HG02885 (cell line): ENCODE data around the gene MEGF8.

Experiments used
- ATAC-seq: cut with Tn5 transposase; IDR thresholded peaks from one replicate; pipeline ENCODE4 v1.9.1; 2021; ENCODE audit warnings: mild to moderate bottlenecking; ENCODE audit not compliant: unreplicated experiment, poor library complexity

Gene MEGF8, protein sequence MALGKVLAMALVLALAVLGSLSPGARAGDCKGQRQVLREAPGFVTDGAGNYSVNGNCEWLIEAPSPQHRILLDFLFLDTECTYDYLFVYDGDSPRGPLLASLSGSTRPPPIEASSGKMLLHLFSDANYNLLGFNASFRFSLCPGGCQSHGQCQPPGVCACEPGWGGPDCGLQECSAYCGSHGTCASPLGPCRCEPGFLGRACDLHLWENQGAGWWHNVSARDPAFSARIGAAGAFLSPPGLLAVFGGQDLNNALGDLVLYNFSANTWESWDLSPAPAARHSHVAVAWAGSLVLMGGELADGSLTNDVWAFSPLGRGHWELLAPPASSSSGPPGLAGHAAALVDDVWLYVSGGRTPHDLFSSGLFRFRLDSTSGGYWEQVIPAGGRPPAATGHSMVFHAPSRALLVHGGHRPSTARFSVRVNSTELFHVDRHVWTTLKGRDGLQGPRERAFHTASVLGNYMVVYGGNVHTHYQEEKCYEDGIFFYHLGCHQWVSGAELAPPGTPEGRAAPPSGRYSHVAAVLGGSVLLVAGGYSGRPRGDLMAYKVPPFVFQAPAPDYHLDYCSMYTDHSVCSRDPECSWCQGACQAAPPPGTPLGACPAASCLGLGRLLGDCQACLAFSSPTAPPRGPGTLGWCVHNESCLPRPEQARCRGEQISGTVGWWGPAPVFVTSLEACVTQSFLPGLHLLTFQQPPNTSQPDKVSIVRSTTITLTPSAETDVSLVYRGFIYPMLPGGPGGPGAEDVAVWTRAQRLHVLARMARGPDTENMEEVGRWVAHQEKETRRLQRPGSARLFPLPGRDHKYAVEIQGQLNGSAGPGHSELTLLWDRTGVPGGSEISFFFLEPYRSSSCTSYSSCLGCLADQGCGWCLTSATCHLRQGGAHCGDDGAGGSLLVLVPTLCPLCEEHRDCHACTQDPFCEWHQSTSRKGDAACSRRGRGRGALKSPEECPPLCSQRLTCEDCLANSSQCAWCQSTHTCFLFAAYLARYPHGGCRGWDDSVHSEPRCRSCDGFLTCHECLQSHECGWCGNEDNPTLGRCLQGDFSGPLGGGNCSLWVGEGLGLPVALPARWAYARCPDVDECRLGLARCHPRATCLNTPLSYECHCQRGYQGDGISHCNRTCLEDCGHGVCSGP (N-terminal part only)

DNA sequence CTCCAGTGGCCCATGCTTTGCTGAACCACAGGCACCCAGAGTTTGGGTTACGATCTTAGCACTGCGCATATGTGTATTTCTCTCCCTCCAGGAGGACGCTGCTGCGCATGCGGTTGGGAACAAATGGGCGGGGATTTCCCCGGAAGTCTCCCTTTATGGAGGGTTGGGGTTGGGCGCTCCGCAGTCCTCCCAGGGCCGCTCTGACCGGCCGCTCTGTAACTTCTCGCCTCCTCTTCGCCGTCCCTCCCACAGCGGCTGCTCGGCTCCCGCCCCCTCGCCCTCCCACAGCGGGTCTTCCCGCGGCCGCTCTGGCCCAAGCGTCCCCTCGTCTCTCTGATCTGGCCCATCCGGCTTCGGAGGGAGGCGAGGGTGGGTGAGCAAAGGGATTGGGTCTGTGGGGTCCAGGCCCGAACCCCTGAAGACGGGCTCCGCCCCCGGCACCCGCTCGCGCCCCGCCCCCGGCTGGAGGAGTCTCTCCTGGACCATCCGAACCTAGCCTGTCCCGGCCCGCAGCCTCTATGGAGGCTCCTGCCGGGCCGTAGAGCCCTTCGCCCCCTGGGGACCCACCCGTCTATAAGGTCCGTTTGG lies at the start of gene MEGF8:
Gene MEGF8 (plus strand): TSS at position 328 of the 588 bp plus-strand sequence. CDS start 609 bp downstream, outside the sequence.
- peak; percentile 90 for ATAC-seq

DNA sequence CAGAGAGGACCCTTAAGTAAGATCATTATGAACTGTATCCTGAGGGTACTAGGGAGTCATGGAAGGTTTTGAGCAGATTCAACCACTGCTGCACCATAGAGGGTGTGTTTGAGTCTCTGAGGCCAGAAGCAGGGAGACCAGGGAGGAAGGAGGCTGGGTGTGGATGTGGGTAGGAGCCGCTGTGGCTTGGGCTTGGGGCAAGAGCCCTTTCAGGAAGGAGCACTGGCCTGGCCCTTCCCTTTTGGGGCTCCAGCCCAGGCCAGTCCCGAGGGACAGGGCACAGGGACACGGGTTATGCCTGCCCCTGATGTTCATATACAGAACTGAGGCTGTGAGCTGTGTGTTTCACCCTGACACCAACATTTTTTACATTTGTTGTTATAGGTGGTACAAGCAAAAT lies 49.2 kb upstream of the MEGF8 start:
- no peak for ATAC-seq

DNA sequence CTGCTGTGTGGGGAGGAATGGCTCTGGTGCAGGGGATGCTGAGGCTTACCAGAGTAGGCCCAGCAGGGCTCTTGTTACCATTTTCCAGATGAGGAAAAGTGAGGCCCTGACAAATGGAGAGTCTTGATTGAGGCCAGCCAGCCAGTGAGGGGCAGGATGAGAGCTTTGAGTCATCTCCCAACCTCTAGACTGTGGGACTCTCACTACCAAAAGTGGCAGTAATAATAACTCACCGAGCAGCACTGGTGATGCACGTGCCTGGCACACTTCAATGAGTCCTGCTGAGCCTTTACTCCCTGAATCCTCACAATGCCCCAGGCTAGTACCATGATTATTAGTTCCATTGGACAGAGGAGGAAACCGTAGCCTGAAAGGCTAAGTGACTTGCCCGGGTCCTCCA lies 48.6 kb upstream of the MEGF8 start:
- ATAC-seq: no peak

DNA sequence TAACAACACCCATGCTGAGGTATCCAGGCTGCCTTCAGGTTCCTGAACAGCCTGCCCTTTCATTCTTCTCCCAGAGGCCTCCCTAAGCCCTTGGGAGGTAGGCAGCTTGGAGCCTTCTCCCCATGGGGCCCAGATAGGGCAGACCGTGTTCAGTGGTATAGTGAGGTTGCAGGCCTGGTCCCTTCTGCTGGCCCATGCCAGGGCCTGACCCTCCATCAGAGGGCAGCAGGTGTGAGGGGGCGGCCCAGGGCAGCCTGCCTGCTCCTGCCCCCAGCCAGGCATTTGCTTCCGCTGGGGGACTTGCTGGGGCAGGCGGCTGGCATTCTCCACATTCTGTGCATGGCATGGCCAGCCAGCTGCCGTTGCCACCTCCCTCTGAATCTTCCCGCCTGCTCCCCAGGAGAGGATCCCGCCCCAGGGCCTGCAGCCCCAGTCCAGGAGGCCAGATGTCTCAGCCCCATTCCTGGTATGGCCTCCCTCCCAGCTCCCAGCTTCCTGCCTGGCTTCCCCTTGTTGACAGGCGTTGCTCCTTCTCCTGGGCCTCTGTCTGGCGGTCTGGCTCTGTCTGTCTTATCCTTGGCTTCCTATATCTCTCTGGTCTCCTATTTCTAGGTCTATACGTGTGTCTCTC lies 47.5 kb upstream of the MEGF8 start:
- ATAC-seq: no peak

DNA sequence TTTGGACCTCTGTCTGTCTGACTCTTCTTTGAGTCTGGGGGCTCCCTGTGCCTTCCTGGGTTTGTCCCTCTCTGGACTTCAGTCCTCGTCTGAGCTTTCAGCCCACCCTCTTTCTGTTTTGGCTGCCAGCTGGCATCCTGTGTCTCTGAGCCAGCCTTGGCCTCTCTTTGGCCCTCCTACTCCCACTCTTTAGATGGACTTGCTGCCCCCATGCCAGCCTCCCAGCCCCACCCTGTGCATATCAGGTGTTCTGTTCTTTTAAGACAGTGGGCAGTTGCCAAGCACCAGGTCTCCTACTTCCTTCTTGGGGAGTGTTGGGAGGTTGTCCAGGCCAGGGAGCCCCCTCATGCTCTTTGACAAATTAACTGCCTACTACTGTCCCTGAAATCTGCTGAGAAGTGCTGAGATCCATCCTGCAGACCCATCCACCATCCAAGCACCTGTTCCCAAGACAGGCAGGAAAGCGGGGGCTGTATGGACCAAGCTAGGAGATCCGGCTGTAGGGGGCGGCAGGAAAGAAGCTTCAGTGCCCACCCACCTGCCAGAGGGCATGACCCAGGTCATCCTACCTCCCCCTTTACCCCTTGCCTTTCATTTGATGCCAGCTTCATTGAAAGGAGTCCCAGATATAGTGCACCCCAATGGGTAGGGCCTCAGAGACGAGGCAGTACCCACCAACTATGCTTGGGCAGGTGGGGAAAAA lies 46.8 kb upstream of the MEGF8 start:
- ATAC-seq: no peak

DNA sequence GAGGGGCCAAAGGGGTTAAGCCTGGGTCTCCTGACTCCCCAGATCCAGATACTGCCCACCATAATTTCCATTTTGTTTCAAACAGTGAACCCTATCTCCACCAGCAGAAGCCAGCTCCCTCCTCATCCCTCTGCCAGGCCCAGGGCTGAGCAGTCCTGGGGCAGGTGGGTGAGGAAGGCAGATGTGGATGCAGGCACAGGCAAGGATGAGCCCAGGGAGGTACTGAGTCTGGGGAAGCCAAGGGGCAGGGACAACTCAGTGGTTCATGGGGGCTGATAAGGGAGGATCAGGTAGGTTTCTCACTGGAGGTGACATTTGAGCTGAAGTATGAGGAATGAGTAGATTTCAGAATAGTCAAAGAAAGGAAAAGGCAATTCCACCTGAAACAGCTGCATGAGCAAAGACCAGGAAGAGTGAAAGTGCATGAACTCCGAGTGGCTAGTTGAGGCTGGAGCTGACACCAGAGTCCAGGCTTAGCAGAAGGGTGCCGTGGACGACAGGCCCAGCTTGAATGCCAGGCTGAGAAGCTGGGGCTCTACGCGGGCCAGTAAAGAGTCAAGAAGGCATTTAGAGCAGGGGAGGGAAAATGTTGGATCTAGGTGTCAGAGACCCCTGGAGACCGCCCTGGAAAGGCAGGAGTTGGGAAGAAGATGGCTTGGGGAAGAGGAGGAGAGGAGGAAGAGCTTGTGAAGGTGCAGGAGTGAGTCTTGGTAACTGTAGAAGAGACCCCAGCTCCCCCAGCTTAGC lies 46.1 kb upstream of the MEGF8 start:
- ATAC-seq: no peak

DNA sequence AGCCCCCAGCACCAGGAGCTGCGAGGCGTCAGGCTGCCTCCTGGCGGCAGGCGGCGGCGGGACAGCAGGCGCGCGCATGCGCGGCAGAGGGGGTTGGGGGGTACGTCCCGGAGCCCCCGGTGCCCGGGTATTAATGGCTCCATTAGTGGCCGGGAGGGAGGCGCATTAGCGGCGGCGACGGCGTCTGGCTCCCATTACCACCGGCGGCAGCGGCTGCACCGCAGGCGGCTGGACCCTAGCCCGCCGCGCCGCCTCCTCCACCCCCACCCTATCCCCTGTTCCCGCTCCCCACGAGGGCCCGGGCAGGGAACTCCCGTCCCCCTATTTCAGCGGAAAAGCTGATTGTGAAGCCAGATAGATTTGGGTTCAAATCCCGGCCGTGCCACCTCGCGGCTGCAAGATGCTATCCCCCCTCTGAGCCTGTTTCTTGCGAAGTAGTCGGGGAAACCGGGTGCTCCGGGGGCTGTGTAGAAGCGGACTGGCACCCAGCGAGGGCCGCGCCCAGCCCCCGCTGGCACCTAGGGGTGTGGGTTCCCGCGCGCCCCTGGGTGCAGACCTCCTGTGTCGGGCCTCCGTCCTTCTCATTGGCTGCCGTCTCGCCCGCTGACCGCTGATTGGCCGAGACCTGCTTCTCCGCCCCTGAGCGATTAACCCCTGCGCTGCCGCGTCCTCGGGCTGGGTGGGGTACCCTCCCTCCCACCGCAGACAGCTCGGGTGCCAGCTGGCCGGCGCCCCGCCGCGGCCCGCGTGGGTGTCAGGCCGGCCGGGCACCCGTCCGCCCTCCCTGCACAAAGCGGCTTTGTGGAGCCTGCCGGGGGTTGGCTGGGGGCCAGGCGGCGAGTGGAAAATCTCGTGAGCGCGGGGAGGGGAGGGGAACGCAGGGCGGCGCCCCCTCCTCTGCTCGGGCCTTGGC lies 45.3 kb upstream of the MEGF8 start:
- peak; percentile 32 for ATAC-seq

DNA sequence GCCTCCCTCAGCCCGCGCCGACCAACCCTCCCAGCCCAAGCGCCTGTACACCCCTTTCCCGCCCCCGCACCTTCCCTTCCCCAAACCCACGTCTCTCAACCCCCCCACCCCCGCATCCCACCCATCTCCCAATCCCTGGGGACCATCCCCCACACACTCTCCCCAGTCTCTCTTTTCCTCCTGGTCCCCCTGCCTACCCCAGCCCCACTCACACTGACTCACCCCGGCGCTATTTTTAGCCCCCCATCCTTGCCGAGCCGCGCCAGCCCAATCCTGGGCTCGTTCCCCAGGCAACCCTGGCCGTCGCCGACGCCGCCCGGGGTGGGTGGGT lies 44.7 kb upstream of the MEGF8 start:
- ATAC-seq: no peak

DNA sequence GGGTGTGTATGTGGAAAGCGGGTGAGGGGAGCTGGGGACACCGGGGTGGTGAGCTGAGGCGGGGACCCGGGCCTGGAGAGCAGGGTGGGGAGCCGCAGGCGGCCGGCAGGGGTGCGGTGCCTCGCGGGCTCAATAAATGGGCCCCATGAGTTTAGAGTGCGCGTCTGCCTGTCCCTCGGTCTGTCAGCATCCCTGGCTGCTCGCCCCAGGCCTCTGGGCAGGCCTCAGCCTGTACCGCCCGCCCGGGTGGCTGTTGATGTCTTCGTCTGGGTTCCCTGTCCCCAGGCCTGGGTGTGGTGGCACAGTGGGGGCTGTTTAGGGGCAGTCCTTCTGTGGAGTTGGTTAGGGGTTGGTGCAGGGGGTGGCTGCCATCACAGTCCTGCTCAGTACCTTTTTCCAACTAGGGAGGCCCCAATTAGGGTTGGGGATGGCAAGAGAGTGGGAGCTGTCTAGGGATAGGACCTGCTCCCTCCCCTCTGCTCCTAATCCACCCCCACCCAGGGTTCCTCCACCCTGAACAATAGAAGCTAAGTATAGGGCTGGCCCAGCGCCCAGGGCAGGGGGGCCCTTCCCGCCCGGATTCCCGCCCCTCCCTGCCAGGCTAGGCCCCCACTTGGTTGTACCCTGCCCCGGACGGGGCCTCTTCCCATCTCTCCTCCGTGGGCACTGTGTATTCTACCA lies 44.1 kb upstream of the MEGF8 start:
- ATAC-seq: no peak

DNA sequence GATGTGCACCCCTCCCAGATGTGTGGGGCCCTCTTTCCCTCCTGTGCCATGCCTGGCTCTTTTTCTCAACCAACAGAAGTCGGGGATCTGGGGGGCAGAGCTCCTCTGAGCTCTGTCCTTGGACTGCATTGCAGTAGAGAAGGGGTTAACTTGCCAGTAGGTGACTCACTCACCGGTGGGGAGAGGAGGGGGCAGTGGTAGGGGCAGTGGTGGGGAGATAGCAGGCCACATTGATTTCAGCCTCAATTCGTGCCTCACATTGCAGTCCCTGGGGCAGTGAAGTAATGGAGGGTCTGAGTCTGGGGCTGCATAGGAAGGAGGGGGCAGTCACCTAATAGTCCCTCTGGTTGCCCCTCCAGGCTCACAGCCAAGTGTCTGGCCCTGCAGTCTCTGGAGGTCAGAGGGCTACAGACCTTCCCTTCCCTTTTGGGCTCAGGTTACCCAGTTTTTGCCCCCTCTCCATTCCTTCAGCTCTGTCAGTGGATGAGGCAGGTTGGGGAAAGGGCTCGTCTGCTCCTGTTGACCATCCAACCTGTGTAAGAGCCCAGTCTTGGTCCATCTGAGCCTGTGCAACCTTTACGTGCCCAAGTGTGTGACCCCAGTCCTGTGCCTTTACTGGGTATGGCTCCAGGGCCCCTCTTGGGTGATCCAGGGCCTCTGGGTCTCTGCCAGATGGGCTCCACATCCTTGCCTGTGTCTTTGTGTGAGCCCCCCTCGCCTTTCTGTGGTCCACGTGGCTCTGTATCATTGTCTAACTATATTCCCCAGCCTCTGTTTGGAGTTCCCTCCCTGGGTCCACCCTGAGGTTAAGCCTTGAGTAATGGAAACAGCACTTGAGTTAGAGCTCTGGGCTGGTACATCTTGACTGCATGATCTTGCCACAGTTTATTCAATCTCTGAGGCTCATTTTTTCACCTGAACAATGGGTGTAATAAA lies 43.3 kb upstream of the MEGF8 start:
- ATAC-seq: no peak

DNA sequence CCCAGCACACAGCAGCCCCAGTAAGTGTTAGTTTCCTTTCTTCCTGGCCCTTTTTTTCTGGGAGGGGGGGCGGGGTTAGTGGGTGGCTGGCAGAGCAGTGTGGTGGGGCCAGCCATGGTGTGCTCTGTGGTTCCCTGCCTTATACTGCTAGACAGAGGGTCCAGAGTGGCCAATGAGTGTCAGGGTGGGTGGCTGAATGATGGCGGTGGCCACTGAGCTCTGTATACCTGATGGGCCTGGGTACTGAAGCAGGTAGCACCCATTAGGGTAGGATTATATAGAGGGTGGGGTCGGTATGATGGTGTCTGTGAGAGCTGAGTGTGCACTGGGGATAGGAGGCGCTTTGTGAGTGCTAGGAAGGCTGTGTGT lies 42.6 kb upstream of the MEGF8 start:
- ATAC-seq: no peak

DNA sequence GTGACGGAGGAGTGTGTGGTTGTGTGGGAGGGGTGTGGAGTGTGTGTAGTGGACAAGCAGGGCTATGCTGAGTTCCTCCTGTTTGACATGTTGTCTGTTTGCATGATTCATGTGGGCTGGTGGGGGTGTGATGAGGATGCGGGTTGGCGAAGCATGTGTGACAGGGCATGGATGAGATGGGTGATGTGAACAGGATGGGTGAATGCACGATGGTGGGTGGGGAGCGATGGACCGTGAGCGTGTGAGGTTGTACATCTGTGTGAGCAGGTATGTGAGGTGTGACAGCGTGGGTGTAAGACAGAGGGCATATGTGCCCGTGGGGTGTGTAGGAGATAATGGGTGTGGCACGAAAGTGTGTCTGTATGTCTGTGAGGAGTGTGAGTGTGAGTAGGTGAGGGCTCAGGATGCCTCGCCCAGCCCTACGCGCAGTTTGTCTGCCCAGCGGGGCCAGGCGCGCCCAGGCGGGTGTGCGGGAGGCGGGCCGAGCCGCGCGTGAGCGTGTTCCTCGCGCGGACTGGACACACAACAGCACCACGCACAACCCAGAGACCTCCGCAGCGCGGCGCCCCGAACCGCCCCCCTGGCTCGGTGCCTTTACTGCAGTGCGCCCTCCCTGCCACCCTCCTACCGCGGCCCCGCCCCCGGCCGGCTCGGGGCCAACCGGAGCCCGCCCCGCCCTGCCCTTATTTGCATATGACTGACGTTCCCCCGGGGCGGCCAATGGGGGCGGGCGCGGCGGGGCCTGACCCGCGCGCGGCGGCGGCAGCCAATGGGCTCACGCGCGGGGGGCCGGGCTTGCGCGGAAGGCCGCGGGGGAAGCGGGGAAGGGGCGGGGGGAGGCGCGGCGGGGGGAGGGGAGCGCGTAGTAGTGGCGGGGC lies 42.0 kb upstream of the MEGF8 start:
- ATAC-seq: peak; percentile 55

DNA sequence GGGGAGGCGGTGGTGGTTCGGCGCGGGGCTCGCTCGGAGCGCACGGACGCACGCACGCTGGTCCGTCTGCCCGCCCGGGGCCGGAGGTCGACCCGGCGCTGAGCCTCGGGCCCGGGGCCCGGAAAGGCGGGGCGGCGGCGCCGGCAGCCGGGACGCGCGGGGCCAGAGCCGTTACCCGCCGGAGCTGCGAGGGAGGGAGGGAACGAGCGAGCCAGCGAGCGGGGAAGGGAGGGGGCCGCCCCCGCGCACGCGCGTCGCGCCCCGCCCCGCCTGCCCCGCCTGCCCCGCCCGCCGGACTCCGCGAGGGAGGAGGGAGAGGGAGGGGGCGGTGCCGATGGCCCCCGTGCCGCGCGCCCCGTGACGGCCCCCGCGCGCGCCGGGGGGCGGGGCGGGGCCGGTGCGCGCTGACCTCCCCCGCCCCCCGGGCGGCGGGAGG lies 41.4 kb upstream of the MEGF8 start:
- ATAC-seq: peak; percentile 42

DNA sequence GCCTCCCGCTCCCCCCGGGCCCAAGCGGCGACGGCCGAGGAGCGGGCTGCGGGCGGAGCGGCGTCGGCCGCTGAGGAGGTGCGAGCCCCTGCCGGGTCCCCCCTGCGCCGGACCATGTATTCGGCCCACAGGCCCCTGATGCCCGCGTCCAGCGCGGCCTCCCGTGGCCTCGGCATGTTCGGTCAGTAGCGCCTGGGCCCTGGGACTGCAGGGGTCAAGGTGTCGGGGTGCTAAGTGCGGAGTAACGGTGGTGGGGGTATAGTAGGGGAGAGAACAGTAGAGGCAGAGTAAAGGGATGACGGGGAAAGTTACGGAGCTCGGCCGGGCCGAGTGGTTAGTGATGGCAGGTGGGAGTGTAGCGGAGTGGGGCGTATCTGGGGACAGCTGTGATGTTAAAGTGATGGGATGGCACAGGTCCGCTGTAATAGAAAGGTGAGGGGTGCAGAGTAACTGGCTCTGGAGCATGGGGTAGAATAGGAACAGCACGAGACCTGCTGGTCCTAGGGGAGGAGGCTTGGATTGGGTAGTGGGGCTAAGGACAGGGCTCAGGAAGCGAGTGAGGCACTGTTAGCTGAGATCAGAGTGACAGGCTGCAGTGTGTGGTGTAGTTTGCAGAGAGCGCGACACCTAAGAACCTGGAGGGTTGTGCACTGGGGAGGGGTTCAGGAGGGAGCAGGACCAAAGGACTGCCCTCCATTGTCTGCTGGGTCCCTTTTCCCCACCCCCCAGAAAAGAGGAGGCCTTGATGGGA lies 40.7 kb upstream of the MEGF8 start:
- ATAC-seq: no peak

DNA sequence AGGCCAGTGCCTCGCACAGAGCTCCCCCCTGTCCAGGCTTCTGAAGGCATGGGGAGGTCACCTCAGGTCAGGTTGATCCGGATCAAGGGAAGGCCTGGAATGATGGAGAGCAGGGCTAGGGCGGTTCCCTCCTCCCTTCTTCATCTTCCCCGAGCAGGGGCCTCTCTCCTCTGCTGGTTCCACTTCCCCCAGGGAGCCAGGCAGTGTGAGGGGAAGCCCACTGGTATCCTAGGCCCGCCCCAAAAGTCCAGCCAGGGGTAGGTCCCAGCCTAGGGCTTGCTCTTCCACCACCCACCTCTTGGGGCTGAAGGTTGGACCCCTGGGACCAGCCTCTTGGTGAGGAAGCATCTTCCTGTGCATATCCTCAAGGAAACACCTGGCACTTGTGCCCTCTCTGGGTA lies 39.9 kb upstream of the MEGF8 start:
- no peak for ATAC-seq
